Uterus (tissue), 4 donors: ENCODE measurements around the gene TADA1. TPM values are rescaled to one million over a fixed set of nuclear protein-coding genes. Genes with fewer than 3 reads are reported as not detected.

Experiments
- DNase-seq, 2 donors: peaks; one replicate each; pipeline ENCODE4 v3.0.0-alpha.2; 2019 to 2020
- H3K27ac ChIP-seq, 2 donors: fragments of 200-600 bp; sonication (generic); 1 replicate in 1 of 2; 2 replicates in 1 of 2; pipeline ENCODE4 v1.5.1; 2016 to 2018
- H3K27me3 ChIP-seq, 2 donors: fragments of 200-600 bp; sonication (generic); one replicate each; pipeline ENCODE4 v1.5.1; 2018 to 2019; ENCODE audit warnings: control low read depth in 1 of 2
- H3K36me3 ChIP-seq, 2 donors: fragments of 200-600 bp; sonication (generic); one replicate each; pipeline ENCODE4 v1.5.1; 2019; ENCODE audit warnings: control low read depth in 1 of 2
- H3K4me1 ChIP-seq, 2 donors: fragments of 200-600 bp; sonication (generic); one replicate each; pipeline ENCODE4 v1.5.1; 2018 to 2019; ENCODE audit warnings: control low read depth in 1 of 2
- H3K4me3 ChIP-seq, 2 donors: fragments of 200-600 bp; sonication (generic); 1 replicate in 1 of 2; 2 replicates in 1 of 2; pipeline ENCODE4 v1.5.1; 2018 to 2019; ENCODE audit warnings: mild to moderate bottlenecking in 1 of 2
- H3K9me3 ChIP-seq, 2 donors: fragments of 200-600 bp; sonication (generic); one replicate each; pipeline ENCODE4 v1.5.1; 2019; ENCODE audit warnings: control low read depth in 1 of 2
- CTCF ChIP-seq, 4 experiments: fragments of 200-600 bp in 2 of 4; fragments of 450-650 bp in 2 of 4; sonication (generic) in 2 of 4; IDR thresholded peaks; one replicate each; pipeline ENCODE4 v1.5.1; 2016 to 2019; ENCODE audit warnings: antibody characterized with exemption in 4 of 4, mild to moderate bottlenecking in 2 of 4, moderate library complexity in 1 of 4
- POLR2A ChIP-seq, 2 donors: fragments of 450-650 bp; IDR thresholded peaks; one replicate each; pipeline ENCODE4 v1.6.1; 2016; ENCODE audit warnings: antibody characterized with exemption in 2 of 2, mild to moderate bottlenecking in 1 of 2, moderate library complexity in 1 of 2
- intact Hi-C: fragments of 100-400 bp; cut with DNase I; formaldehyde crosslinking; loops from one replicate; pipeline ENCODE4 v1.15.1; 2023; ENCODE audit warnings: low total_unique reads
- total RNA-seq, 4 donors: library from RNA; depleted of rRNA in 3 of 4; stranded (reverse); fragments of >200 nt in 3 of 4; gene quantifications; one replicate each; pipeline versions ENCODE4 v1.1.0 to v1.2.4, GENCODE V29; 2014 to 2023
- donor health status: DM: yes; HTN: yes; CAD: no.

TADA1 gene
- total RNA-seq, 4 donors from 2014 or later, result 6.8 to 32.0 (median 18.8) TPM

- H3K4me1 ChIP-seq, result no peaks in the 10 kb centered on the region
- intact Hi-C loops, result no loop called here
- no peak overlapping the region for H3K27ac ChIP-seq
- peaks cover 0 to 10% of the 10 kb centered on the region in 2 donors for H3K27me3 ChIP-seq
- H3K9me3 ChIP-seq, result no peaks in the 10 kb centered on the region
- H3K36me3 ChIP-seq, result no peaks in the 10 kb centered on the region
- H3K4me3 ChIP-seq, result no peak overlapping the region
- no peak for TF ChIP-seq CTCF (IDR thresholded peaks at IDR 0.05)
- TF ChIP-seq POLR2A (IDR thresholded peaks at IDR 0.05), result no peak
- DNase-seq, result no peak
Measured at GRCh38 chr1:166918088-166918955, 42.3 kb upstream of the TADA1 start.

- TF ChIP-seq POLR2A (IDR thresholded peaks at IDR 0.05) (no peak), CTCF (IDR thresholded peaks at IDR 0.05) (no peak)
- no peak overlapping the region for H3K27ac ChIP-seq
- peaks cover 0 to 6% of the 10 kb centered on the region in 2 donors for H3K27me3 ChIP-seq
- no peaks in the 10 kb centered on the region for H3K36me3 ChIP-seq
- intact Hi-C loops, result no loop called here
- H3K4me3 ChIP-seq, result no peak overlapping the region
- H3K4me1 ChIP-seq, result no peaks in the 10 kb centered on the region
- no peak for DNase-seq
- H3K9me3 ChIP-seq, result no peaks in the 10 kb centered on the region
Measured at GRCh38 chr1:166915941-166916340, 39.9 kb upstream of the TADA1 start.

- no peaks in the 10 kb centered on the region for H3K36me3 ChIP-seq
- TF ChIP-seq CTCF (IDR thresholded peaks at IDR 0.05), result no peak
- TF ChIP-seq POLR2A (IDR thresholded peaks at IDR 0.05), result no peak
- no peaks in the 10 kb centered on the region for H3K27me3 ChIP-seq
- no peak overlapping the region for H3K4me3 ChIP-seq
- H3K4me1 ChIP-seq, result no peaks in the 10 kb centered on the region
- intact Hi-C loops, result no loop called here
- H3K27ac ChIP-seq, result no peak overlapping the region
- DNase-seq, result no peak
- H3K9me3 ChIP-seq, result no peaks in the 10 kb centered on the region
Measured at GRCh38 chr1:166915042-166915441, 39.0 kb upstream of the TADA1 start.

- H3K36me3 ChIP-seq, result no peaks in the 10 kb centered on the region
- H3K4me3 ChIP-seq, result no peak overlapping the region
- H3K27ac ChIP-seq, result no peak overlapping the region
- intact Hi-C loops, result no loop called here
- H3K4me1 ChIP-seq, result no peaks in the 10 kb centered on the region
- no peak for DNase-seq
- no peaks in the 10 kb centered on the region for H3K27me3 ChIP-seq
- TF ChIP-seq CTCF (IDR thresholded peaks at IDR 0.05) (no peak), POLR2A (IDR thresholded peaks at IDR 0.05) (no peak)
- no peaks in the 10 kb centered on the region for H3K9me3 ChIP-seq
Measured at GRCh38 chr1:166914111-166914510, 38.0 kb upstream of the TADA1 start.

GRCh38 chr1:166911624-166912023, 35.6 kb upstream of the TADA1 start:
- no peak overlapping the region for H3K27ac ChIP-seq
- no peak for TF ChIP-seq POLR2A (IDR thresholded peaks at IDR 0.05)
- TF ChIP-seq CTCF (IDR thresholded peaks at IDR 0.05), result no peak
- no peak for DNase-seq
- H3K4me1 ChIP-seq, result no peaks in the 10 kb centered on the region
- intact Hi-C loops, result no loop called here
- no peaks in the 10 kb centered on the region for H3K27me3 ChIP-seq
- H3K36me3 ChIP-seq, result no peaks in the 10 kb centered on the region
- no peak overlapping the region for H3K4me3 ChIP-seq
- H3K9me3 ChIP-seq, result no peaks in the 10 kb centered on the region
